ENCODE measurements around the gene MRPL24. TPM values are rescaled to one million over a fixed set of nuclear protein-coding genes. Genes with fewer than 3 reads are reported as not detected.

Gene MRPL24
- total and polyA plus RNA-seq, 2 donors from 2014 or later, result 71.9 to 174 TPM

DNA sequence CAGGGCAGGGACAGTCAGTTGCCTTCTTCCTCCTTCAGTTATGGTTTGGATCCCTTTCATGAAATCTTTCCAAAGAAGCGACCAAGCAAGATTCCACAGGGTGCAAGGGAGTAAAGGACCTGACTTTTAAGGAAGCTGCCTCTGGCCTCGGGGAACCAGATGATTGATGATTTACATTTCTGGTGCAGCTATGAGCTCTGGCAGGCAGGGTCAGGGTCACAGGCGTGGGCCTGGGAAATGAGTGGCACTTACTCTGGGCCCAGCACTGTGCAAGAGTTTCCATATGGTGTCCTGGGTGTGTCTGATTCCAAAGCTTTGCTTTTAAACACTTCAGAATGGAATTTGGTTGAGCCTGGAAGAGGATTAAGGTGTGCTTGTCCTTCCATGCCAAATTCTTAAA, 28.3 kb downstream of the MRPL24 start:
- Histone ChIP-seq H3K4me3 (ENCODE audit: low read length in 3 of 3) (no peak overlapping the region), H3K36me3 (ENCODE audit: control insufficient read depth in 2 of 3, insufficient read depth in 3 of 3, low read length in 3 of 3) (no peaks in the 10 kb centered on the region), H3K4me1 (ENCODE audit: control insufficient read depth in 2 of 3, insufficient read depth in 2 of 3, low read depth in 1 of 3, low read length in 3 of 3) (no peaks in the 10 kb centered on the region), H3K27me3 (ENCODE audit: control insufficient read depth, insufficient read depth, low read length) (no peaks in the 10 kb centered on the region), H3K9me3 (ENCODE audit: control insufficient read depth in 2 of 3, insufficient read depth in 1 of 3, low read length in 3 of 3) (no peaks in the 10 kb centered on the region), H3K9ac (ENCODE audit: low read length in 3 of 3) (no peak overlapping the region), H3K27ac (ENCODE audit: low read depth in 2 of 2, low read length in 2 of 2) (no peak overlapping the region)
- DNase-seq, result no peak
- TF ChIP-seq, protein P1, sequence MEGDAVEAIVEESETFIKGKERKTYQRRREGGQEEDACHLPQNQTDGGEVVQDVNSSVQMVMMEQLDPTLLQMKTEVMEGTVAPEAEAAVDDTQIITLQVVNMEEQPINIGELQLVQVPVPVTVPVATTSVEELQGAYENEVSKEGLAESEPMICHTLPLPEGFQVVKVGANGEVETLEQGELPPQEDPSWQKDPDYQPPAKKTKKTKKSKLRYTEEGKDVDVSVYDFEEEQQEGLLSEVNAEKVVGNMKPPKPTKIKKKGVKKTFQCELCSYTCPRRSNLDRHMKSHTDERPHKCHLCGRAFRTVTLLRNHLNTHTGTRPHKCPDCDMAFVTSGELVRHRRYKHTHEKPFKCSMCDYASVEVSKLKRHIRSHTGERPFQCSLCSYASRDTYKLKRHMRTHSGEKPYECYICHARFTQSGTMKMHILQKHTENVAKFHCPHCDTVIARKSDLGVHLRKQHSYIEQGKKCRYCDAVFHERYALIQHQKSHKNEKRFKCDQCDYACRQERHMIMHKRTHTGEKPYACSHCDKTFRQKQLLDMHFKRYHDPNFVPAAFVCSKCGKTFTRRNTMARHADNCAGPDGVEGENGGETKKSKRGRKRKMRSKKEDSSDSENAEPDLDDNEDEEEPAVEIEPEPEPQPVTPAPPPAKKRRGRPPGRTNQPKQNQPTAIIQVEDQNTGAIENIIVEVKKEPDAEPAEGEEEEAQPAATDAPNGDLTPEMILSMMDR (IDR thresholded peaks at IDR 0.05; ENCODE audit: borderline replicate concordance, extremely low read depth, insufficient read depth), result no peak
- intact Hi-C loops (cut with DNase I), result no loop called here
- FAIRE-seq, result no peak

DNA sequence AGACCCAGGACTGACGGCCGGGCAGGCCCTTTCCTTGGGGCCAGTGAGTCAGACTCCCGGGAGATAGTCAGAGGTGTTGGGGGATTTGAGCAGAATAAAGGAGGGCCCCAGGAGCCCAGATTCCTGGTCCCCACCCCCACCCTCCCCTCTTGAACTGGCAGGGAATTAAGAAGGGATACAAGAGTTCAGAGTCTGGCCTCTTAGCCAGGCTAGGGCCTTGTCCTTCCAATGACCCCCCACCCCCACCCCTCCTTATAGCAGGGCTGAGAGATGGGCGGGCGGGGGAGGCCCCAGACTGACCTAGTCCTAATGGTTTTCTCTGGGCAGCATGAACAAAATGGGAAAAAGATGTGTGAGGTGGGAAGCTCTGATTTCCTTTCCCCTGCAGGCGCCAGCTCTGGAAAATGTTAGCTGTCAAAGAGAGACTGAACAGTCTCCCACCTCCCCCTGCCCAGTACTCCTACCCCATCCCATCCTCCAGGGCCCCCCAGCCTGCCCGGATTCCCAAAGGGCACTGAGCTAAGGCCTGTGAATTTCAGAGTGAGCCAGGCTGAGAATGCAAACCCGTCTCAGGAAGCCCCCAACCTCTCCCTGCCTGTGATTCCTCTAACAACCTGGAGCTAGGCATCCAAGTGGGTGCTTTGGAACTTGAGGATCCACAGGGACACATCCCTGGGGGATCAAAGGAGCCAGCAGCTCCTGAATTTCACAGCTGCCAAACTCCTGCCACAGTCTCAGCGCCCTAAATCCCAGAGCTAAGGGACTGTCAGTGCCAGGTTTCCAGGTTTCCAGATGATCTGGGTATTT, 29.7 kb downstream of the MRPL24 start:
- H3K27ac ChIP-seq (ENCODE audit: low read depth in 2 of 2, low read length in 2 of 2), result no peak overlapping the region
- H3K9me3 ChIP-seq (ENCODE audit: control insufficient read depth in 2 of 3, insufficient read depth in 1 of 3, low read length in 3 of 3), result no peaks in the 10 kb centered on the region
- H3K4me3 ChIP-seq (ENCODE audit: low read length in 3 of 3), result no peak overlapping the region
- no peaks in the 10 kb centered on the region for H3K27me3 ChIP-seq (ENCODE audit: control insufficient read depth, insufficient read depth, low read length)
- H3K36me3 ChIP-seq (ENCODE audit: control insufficient read depth in 2 of 3, insufficient read depth in 3 of 3, low read length in 3 of 3), result no peaks in the 10 kb centered on the region
- H3K4me1 ChIP-seq (ENCODE audit: control insufficient read depth in 2 of 3, insufficient read depth in 2 of 3, low read depth in 1 of 3, low read length in 3 of 3), result peaks cover 0 to 2% (median 0%) of the 10 kb centered on the region in 3 donors
- peak in 1 of 5 donors; percentile 66 for DNase-seq
- no peak for FAIRE-seq
- TF ChIP-seq, protein P1 (IDR thresholded peaks at IDR 0.05; ENCODE audit: borderline replicate concordance, extremely low read depth, insufficient read depth), result no peak
- H3K9ac ChIP-seq (ENCODE audit: low read length in 3 of 3), result no peak overlapping the region
- intact Hi-C loops (cut with DNase I), result no loop called here

DNA sequence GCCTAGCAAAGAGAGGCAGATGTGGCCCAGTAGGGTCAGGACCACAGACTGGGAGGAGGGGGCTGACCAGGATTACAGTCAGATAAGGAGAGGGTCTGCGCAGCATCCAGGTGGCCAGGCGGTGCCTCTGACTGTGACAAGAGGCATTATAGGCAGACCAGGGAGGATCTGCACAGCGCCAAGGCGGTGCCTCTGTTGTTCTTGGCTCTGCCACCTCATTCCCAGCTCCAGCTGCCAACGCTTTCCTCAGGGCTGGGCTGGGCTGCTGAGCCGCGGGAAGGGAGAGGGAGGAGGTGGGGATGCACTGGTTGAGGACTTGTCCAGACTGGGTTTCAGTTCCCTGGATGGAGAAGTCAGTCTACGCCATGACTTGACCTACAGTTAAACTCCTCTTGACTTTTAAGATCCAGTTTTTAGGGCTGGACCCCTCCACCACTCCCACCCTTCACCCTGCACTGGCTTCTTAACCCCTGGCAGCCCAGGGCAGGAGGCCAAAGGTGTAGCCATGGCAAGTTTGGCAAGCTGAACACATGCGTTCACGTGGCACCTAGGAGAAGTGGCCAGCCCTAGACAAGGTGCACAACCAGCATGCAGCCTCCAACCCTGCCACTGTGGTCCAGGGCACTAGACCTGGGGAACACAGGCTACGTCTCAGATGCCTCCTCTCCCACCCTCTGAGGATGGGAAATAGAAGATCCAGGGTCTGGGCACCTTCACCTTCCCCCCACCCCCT, 31.0 kb downstream of the MRPL24 start:
- no peak overlapping the region for H3K9ac ChIP-seq (ENCODE audit: low read length in 3 of 3)
- intact Hi-C loops (cut with DNase I), result no loop called here
- H3K27me3 ChIP-seq (ENCODE audit: control insufficient read depth, insufficient read depth, low read length), result no peaks in the 10 kb centered on the region
- DNase-seq (peak in 2 of 5 donors; percentile 63 to 86), FAIRE-seq (no peak)
- H3K9me3 ChIP-seq (ENCODE audit: control insufficient read depth in 2 of 3, insufficient read depth in 1 of 3, low read length in 3 of 3), result no peaks in the 10 kb centered on the region
- no peak overlapping the region for H3K27ac ChIP-seq (ENCODE audit: low read depth in 2 of 2, low read length in 2 of 2)
- no peaks in the 10 kb centered on the region for H3K36me3 ChIP-seq (ENCODE audit: control insufficient read depth in 2 of 3, insufficient read depth in 3 of 3, low read length in 3 of 3)
- H3K4me1 ChIP-seq (ENCODE audit: control insufficient read depth in 2 of 3, insufficient read depth in 2 of 3, low read depth in 1 of 3, low read length in 3 of 3), result peaks cover 0 to 9% (median 0%) of the 10 kb centered on the region in 3 donors
- H3K4me3 ChIP-seq (ENCODE audit: low read length in 3 of 3), result no peak overlapping the region
- TF ChIP-seq, protein P1 (IDR thresholded peaks at IDR 0.05; ENCODE audit: borderline replicate concordance, extremely low read depth, insufficient read depth), result no peak

Data from kidney (tissue), 14 donors.